ENCODE measurements around the gene FAM234B.

Gene FAM234B

DNA sequence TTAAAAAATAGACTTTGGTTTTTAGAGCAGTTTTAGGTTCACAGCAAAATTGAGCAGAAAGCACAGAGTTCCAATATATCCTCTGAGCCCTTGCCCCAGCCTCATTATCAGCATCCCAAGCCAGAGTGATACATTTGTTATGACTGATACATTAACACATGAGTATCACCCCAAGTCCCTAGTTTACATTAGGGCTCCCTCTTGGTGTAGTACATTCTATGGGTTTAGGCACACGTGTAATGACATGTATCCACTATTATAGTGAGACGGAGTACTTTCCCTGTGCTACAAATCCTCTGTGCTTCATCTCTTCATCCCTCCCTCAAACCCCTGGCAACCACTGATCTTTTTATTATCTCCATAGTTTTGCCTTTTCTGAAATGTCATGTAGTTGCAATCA lies 81.8 kb downstream of the FAM234B start:
- no peaks in the 10 kb centered on the region for H3K9me3 ChIP-seq (ENCODE audit: insufficient read depth, low read length, severe bottlenecking)
- no peak overlapping the region for H3K9ac ChIP-seq (ENCODE audit: low read depth, low read length)
- no peaks in the 10 kb centered on the region for H3K79me2 ChIP-seq (ENCODE audit: insufficient read depth, low read length)
- H3K27ac ChIP-seq (ENCODE audit: low read length): no peak overlapping the region
- H3K4me1 ChIP-seq (ENCODE audit: insufficient read depth, low read length): no peaks in the 10 kb centered on the region
- no peak overlapping the region for H2AFZ ChIP-seq (ENCODE audit: low read depth, low read length)
- H3K27me3 ChIP-seq (ENCODE audit: insufficient read depth, low read length, poor library complexity): peaks cover 5% of the 10 kb centered on the region
- no peak overlapping the region for H3K4me3 ChIP-seq (ENCODE audit: low read depth in 1 of 2, low read length in 2 of 2)
- no peaks in the 10 kb centered on the region for H3K36me3 ChIP-seq (ENCODE audit: insufficient read depth, low read length)
- H4K20me1 ChIP-seq (ENCODE audit: insufficient read depth, low read length): no peaks in the 10 kb centered on the region
- TF ChIP-seq, protein P1, sequence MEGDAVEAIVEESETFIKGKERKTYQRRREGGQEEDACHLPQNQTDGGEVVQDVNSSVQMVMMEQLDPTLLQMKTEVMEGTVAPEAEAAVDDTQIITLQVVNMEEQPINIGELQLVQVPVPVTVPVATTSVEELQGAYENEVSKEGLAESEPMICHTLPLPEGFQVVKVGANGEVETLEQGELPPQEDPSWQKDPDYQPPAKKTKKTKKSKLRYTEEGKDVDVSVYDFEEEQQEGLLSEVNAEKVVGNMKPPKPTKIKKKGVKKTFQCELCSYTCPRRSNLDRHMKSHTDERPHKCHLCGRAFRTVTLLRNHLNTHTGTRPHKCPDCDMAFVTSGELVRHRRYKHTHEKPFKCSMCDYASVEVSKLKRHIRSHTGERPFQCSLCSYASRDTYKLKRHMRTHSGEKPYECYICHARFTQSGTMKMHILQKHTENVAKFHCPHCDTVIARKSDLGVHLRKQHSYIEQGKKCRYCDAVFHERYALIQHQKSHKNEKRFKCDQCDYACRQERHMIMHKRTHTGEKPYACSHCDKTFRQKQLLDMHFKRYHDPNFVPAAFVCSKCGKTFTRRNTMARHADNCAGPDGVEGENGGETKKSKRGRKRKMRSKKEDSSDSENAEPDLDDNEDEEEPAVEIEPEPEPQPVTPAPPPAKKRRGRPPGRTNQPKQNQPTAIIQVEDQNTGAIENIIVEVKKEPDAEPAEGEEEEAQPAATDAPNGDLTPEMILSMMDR (IDR thresholded peaks at IDR 0.05; ENCODE audit: borderline replicate concordance, extremely low read depth, low read length, poor library complexity, severe bottlenecking): no peak
- no peak for TF ChIP-seq EZH2 (IDR thresholded peaks at IDR 0.05; ENCODE audit: borderline replicate concordance, low read depth, low read length, severe bottlenecking)
- ATAC-seq (ENCODE audit: insufficient read depth, low read depth): no peak
- DNase-seq: no peak
- H3K4me2 ChIP-seq (ENCODE audit: insufficient read depth, low read length): no peak overlapping the region

DNA sequence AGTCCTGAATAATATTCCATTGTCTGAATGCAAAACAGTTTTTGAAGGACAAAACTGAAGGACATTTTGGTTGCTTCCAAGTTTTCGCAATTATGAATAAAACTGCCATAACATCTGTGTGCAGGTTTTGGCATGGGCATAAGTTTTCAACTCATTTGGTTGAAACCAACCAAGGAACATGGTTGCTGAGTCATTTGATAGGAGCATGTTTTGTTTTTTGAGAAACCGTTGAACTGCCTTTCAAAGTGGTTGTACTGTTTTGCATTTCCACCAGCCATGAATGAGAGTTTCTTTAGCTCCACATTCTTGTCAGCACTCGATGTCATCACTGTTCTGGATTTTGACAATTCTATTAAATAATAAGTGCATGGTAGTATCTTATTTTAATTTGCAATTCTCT lies 82.3 kb downstream of the FAM234B start:
- DNase-seq (no peak), ATAC-seq (ENCODE audit: insufficient read depth, low read depth) (no peak)
- Histone ChIP-seq H3K27me3 (ENCODE audit: insufficient read depth, low read length, poor library complexity) (peaks cover 5% of the 10 kb centered on the region), H3K27ac (ENCODE audit: low read length) (no peak overlapping the region), H3K4me3 (ENCODE audit: low read depth in 1 of 2, low read length in 2 of 2) (no peak overlapping the region), H3K79me2 (ENCODE audit: insufficient read depth, low read length) (no peaks in the 10 kb centered on the region), H3K4me2 (ENCODE audit: insufficient read depth, low read length) (no peak overlapping the region), H3K9ac (ENCODE audit: low read depth, low read length) (no peak overlapping the region), H3K9me3 (ENCODE audit: insufficient read depth, low read length, severe bottlenecking) (no peaks in the 10 kb centered on the region), H3K36me3 (ENCODE audit: insufficient read depth, low read length) (no peaks in the 10 kb centered on the region), H3K4me1 (ENCODE audit: insufficient read depth, low read length) (no peaks in the 10 kb centered on the region), H4K20me1 (ENCODE audit: insufficient read depth, low read length) (no peaks in the 10 kb centered on the region), H2AFZ (ENCODE audit: low read depth, low read length) (no peak overlapping the region)
- TF ChIP-seq, protein P1 (IDR thresholded peaks at IDR 0.05; ENCODE audit: borderline replicate concordance, extremely low read depth, low read length, poor library complexity, severe bottlenecking): no peak

DNA sequence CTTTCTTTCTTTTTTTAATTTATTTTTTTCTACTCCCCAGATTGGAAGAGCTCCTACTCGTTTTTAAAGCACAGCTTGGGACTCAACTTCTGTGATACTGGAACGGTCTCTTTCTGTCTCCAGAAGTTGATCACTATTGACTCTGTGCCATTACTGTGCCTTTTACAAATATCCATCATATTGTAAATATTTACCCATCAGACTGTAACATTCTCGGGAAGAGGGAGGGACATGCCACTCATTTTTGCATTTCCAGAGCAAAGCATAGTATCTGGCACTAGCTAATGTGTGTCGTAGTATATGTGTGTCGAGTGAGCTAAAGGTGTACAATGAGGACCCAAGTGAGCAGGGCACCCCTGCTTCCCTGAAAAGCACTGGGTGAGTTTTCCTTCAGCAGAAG lies 83.3 kb downstream of the FAM234B start:
- Histone ChIP-seq H3K4me1 (ENCODE audit: insufficient read depth, low read length) (no peaks in the 10 kb centered on the region), H3K9ac (ENCODE audit: low read depth, low read length) (no peak overlapping the region), H3K79me2 (ENCODE audit: insufficient read depth, low read length) (no peaks in the 10 kb centered on the region), H4K20me1 (ENCODE audit: insufficient read depth, low read length) (no peaks in the 10 kb centered on the region), H3K36me3 (ENCODE audit: insufficient read depth, low read length) (no peaks in the 10 kb centered on the region), H3K9me3 (ENCODE audit: insufficient read depth, low read length, severe bottlenecking) (no peaks in the 10 kb centered on the region), H2AFZ (ENCODE audit: low read depth, low read length) (no peak overlapping the region), H3K4me2 (ENCODE audit: insufficient read depth, low read length) (no peak overlapping the region), H3K27ac (ENCODE audit: low read length) (no peak overlapping the region), H3K27me3 (ENCODE audit: insufficient read depth, low read length, poor library complexity) (peaks cover 5% of the 10 kb centered on the region), H3K4me3 (ENCODE audit: low read depth in 1 of 2, low read length in 2 of 2) (no peak overlapping the region)
- TF ChIP-seq, protein P1 (IDR thresholded peaks at IDR 0.05; ENCODE audit: borderline replicate concordance, extremely low read depth, low read length, poor library complexity, severe bottlenecking): no peak
- no peak for TF ChIP-seq EZH2 (IDR thresholded peaks at IDR 0.05; ENCODE audit: borderline replicate concordance, low read depth, low read length, severe bottlenecking)
- DNase-seq (no peak), ATAC-seq (ENCODE audit: insufficient read depth, low read depth) (no peak)
